Measurements from ENCODE around the gene CALR3. TPM values are rescaled to one million over a fixed set of nuclear protein-coding genes. Genes with fewer than 3 reads are reported as not detected.

CALR3 gene
- total and polyA plus RNA-seq, 2 of the 8 experiments (the other 6 are each of a cell fraction or from before 2014, with no cell fraction given): 0.11 to 0.32 TPM

DNA sequence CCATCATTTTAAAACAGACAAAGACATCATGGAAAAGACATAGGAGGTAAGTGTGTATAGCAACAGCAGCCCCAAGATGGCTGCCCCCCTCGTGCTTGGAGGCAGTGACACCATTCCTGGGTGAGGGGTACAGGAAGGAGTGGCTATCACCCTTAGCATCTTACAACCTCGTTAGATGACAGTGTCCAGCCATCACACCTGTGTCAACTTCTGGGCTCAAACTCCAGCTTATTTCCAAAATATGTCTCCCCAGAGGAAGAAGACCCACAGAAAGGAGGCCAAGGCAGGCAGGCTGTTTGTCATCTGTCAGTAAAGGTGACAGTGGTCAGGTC, 51.7 kb downstream of the CALR3 start:
- Histone ChIP-seq H4K5ac (ENCODE audit: insufficient read length, low read depth, low read length) (no peak overlapping the region), H3K23ac (ENCODE audit: insufficient read length) (no peak overlapping the region), H3K23me2 (ENCODE audit: low read depth, low read length) (no peaks in the 10 kb centered on the region), H4K8ac (ENCODE audit: extremely low read depth, insufficient read depth, low read length) (no peak overlapping the region), H3K79me2 (ENCODE audit: control insufficient read depth in 1 of 2, insufficient read depth in 2 of 2, low read length in 2 of 2) (peaks cover 6 to 57% of the 10 kb centered on the region in 2 experiments), H2AFZ (ENCODE audit: low read length) (no peak overlapping the region), H3K79me1 (ENCODE audit: low read depth, low read length) (peaks cover 26% of the 10 kb centered on the region), H3K27ac (ENCODE audit: low read depth, low read length) (no peak overlapping the region), H4K91ac (replicated peaks; ENCODE audit: insufficient read length, low read length) (no peak overlapping the region), H2BK12ac (ENCODE audit: low read depth, low read length) (no peak overlapping the region), H2BK20ac (ENCODE audit: low read length) (no peak overlapping the region), H3K4me3 (ENCODE audit: extremely low read depth in 1 of 4, insufficient read depth in 2 of 4, low read depth in 3 of 4, low read length in 4 of 4) (no peak overlapping the region), H3K9ac (replicated peaks in 1 of 4; ENCODE audit: extremely low read depth in 1 of 4, low read depth in 3 of 4, low read length in 3 of 4) (no peak overlapping the region), H3K14ac (ENCODE audit: insufficient read length) (no peak overlapping the region), H3K18ac (ENCODE audit: extremely low read depth, low read length) (no peak overlapping the region), H3K27me3 (replicated peaks in 1 of 4; ENCODE audit: control insufficient read depth in 3 of 4, extremely low read depth in 1 of 4, insufficient read depth in 3 of 4, low read length in 3 of 4) (no peaks in the 10 kb centered on the region), H2BK120ac (replicated peaks; ENCODE audit: low read depth, low read length) (no peak overlapping the region), H3K4me2 (ENCODE audit: insufficient read depth in 1 of 2, low read depth in 2 of 2, low read length in 2 of 2) (no peak overlapping the region), H2BK15ac (ENCODE audit: low read length) (no peak overlapping the region), H3K9me3 (ENCODE audit: insufficient read depth in 2 of 2, low read depth in 1 of 2, low read length in 1 of 2) (no peaks in the 10 kb centered on the region), H4K20me1 (replicated peaks in 1 of 2; ENCODE audit: control insufficient read depth in 1 of 2, insufficient read depth in 2 of 2, low read length in 2 of 2) (peaks cover 15 to 31% of the 10 kb centered on the region in 2 experiments), H3K4ac (replicated peaks; ENCODE audit: insufficient read length, low read depth, low read length) (no peak overlapping the region), H3K56ac (replicated peaks; ENCODE audit: insufficient read length, low read depth, low read length) (no peak overlapping the region), H3K4me1 (replicated peaks in 1 of 4; ENCODE audit: control insufficient read depth in 3 of 4, insufficient read depth in 4 of 4, low read length in 3 of 4) (peaks cover 0 to 11% (median 3%) of the 10 kb centered on the region in 4 experiments; a peak in 4 of 7 replicates), H3K36me3 (ENCODE audit: control insufficient read depth in 2 of 4, insufficient read depth in 4 of 4, low read length in 3 of 4) (peaks cover 0 to 5% (median 2%) of the 10 kb centered on the region in 4 experiments; a peak in 4 of 8 replicates), H2BK5ac (ENCODE audit: low read depth, low read length) (peak overlapping the region; percentile 78), H2AK5ac (ENCODE audit: low read depth, low read length) (no peak overlapping the region)
- ChIA-PET POLR2A (ENCODE audit: partially characterized antibody) (interaction anchor here (1.2 to 1.3 kb wide), 2 partner anchors 13 to 184 kb away, joined by 3 to 4 read pairs; partner anchors contain the start of gene MED26), CTCF (ENCODE audit: partially characterized antibody) (interaction anchor here (1.0 to 6.6 kb wide), 4 partner anchors 10 to 79 kb away, joined by 3 to 67 read pairs (median 44); no protein-coding TSS in a partner anchor)
- 89% methylated on average over 2 of the region's 2 CpGs; no CpG with 5 or more reads in 1 of the 2 experiments for WGBS, 2 experiments (ENCODE audit: extremely low coverage in 1 of 2, insufficient coverage in 1 of 2, insufficient read length in 1 of 2, insufficient replicate concordance in 2 of 2, low coverage in 1 of 2, low lambda C conversion rate in 2 of 2, missing lambda C conversion rate in 1 of 2)
- DNase-seq (ENCODE audit: low read depth in 1 of 2, low spot score in 2 of 2) (no peak), FAIRE-seq (no peak)
- no peak for TF ChIP-seq GABPA (IDR thresholded peaks at IDR 0.05; ENCODE audit: borderline replicate concordance, insufficient read depth, low read length)
- TF ChIP-seq SP4 (IDR thresholded peaks at IDR 0.05; ENCODE audit: low read length): no peak
- TF ChIP-seq ZNF274 (IDR thresholded peaks at IDR 0.05; ENCODE audit: borderline replicate concordance, extremely low read depth, low read length): no peak
- TF ChIP-seq BACH1 (IDR thresholded peaks at IDR 0.05; ENCODE audit: low read length): no peak
- no peak for TF ChIP-seq TAF1 (IDR thresholded peaks at IDR 0.05; ENCODE audit: low read depth, low read length)
- TF ChIP-seq MAFK (IDR thresholded peaks at IDR 0.05; ENCODE audit: low read depth, low read length): no peak
- no peak for TF ChIP-seq JUND (IDR thresholded peaks at IDR 0.05; ENCODE audit: low read length)
- TF ChIP-seq EZH2 (IDR thresholded peaks at IDR 0.05; ENCODE audit: low read depth, low read length, severe bottlenecking): no peak
- TF ChIP-seq JUN (IDR thresholded peaks at IDR 0.05; ENCODE audit: low read depth, low read length): no peak
- TF ChIP-seq CREB1 (IDR thresholded peaks at IDR 0.05): no peak
- no peak for TF ChIP-seq NRF1 (IDR thresholded peaks at IDR 0.05; ENCODE audit: low read depth, low read length)
- no peak for TF ChIP-seq MAX (IDR thresholded peaks at IDR 0.05)
- TF ChIP-seq POU5F1 (IDR thresholded peaks at IDR 0.05; ENCODE audit: low read depth, low read length): no peak
- TF ChIP-seq YY1 (IDR thresholded peaks at IDR 0.05; ENCODE audit: low read depth, low read length): no peak
- TF ChIP-seq FOSL1 (IDR thresholded peaks at IDR 0.05; ENCODE audit: insufficient read depth, low read depth, low read length): no peak
- no peak for TF ChIP-seq CHD1 (IDR thresholded peaks at IDR 0.05; ENCODE audit: low read depth, low read length)

Measured in H1 (cell line).